ENCODE measurements around the gene GMDS. TPM values are rescaled to one million over a fixed set of nuclear protein-coding genes. Genes with fewer than 3 reads are reported as not detected.

GMDS gene
- polyA plus RNA-seq, 1 donor: 60.1 TPM

- DNase-seq: no peak
Observed at GRCh38 chr6:1802491-1803395, 442.7 kb downstream of the GMDS start.

GRCh38 chr6:1801401-1801800 is 444.0 kb downstream of the GMDS start:
- DNase-seq: no peak

GRCh38 chr6:1800845-1801244 is 444.6 kb downstream of the GMDS start:
- DNase-seq: no peak

GRCh38 chr6:1798965-1799325 is 446.5 kb downstream of the GMDS start:
- no peak for DNase-seq

GRCh38 chr6:1798303-1798964 is 447.0 kb downstream of the GMDS start:
- no peak for DNase-seq

GRCh38 chr6:1797801-1798200 is 447.6 kb downstream of the GMDS start:
- DNase-seq: no peak

- DNase-seq: no peak
Observed at GRCh38 chr6:1796706-1797529, 448.5 kb downstream of the GMDS start.

- DNase-seq: no peak
Observed at GRCh38 chr6:1795910-1796309, 449.5 kb downstream of the GMDS start.

- DNase-seq: no peak
Observed at GRCh38 chr6:1792989-1793388, 452.4 kb downstream of the GMDS start.

GRCh38 chr6:1790684-1791083 is 454.7 kb downstream of the GMDS start:
- DNase-seq: no peak

GRCh38 chr6:1789092-1789491 is 456.3 kb downstream of the GMDS start:
- DNase-seq: no peak

GRCh38 chr6:1787894-1788293 is 457.5 kb downstream of the GMDS start:
- DNase-seq: no peak

- no peak for DNase-seq
Observed at GRCh38 chr6:1786455-1787453, 458.7 kb downstream of the GMDS start.

- DNase-seq: no peak
Observed at GRCh38 chr6:1784422-1784884, 461.0 kb downstream of the GMDS start.

- DNase-seq: no peak
Observed at GRCh38 chr6:1781817-1782184, 463.6 kb downstream of the GMDS start.

GRCh38 chr6:1781152-1781816 is 464.1 kb downstream of the GMDS start:
- no peak for DNase-seq

- no peak for DNase-seq
Observed at GRCh38 chr6:1780251-1780867, 465.0 kb downstream of the GMDS start.

GRCh38 chr6:1778686-1779235 is 466.6 kb downstream of the GMDS start:
- no peak for DNase-seq

- peak; percentile 55 for DNase-seq
Observed at GRCh38 chr6:1777921-1778685, 467.3 kb downstream of the GMDS start.

Measured in left kidney (tissue), 2 donors.